GM23338 (cell line): ENCODE data around the gene GJA4.

Source experiments
- CREB1 ChIP-seq: fragments of 250-450 bp; sonication (Bioruptor Pico); IDR thresholded peaks from 2 replicates; pipeline ENCODE4 v1.5.0; 2020; ENCODE audit warnings: low read depth, mild to moderate bottlenecking, moderate library complexity
- ETS1 ChIP-seq: IDR thresholded peaks from 2 replicates; pipeline ENCODE4 v1.6.1; 2016; ENCODE audit warnings: antibody characterized with exemption
- EZH2 ChIP-seq: fragments of 200-600 bp; sonication (generic); IDR thresholded peaks from one replicate; pipeline ENCODE4 v1.8.0; 2017; ENCODE audit warnings: antibody characterized with exemption, mild to moderate bottlenecking, low read depth; ENCODE audit not compliant: unreplicated experiment
- EZH2phosphoT487 ChIP-seq: fragments of 200-600 bp; sonication (generic); IDR thresholded peaks from one replicate; pipeline ENCODE4 v1.8.1; 2018; ENCODE audit warnings: antibody characterized with exemption; ENCODE audit not compliant: unreplicated experiment
- JUNB ChIP-seq: IDR thresholded peaks from one replicate; pipeline ENCODE4 v1.6.1; 2016; ENCODE audit warnings: antibody characterized with exemption; ENCODE audit not compliant: unreplicated experiment
- NANOG ChIP-seq: IDR thresholded peaks from 2 replicates; pipeline ENCODE4 v1.6.1; 2016; ENCODE audit warnings: antibody characterized with exemption, borderline replicate concordance
- POLR2AphosphoS5 ChIP-seq: IDR thresholded peaks from 2 replicates; pipeline ENCODE4 v1.6.1; 2016; ENCODE audit warnings: antibody characterized with exemption, low read depth
- ZNF114 ChIP-seq: fragments of 250-450 bp; sonication (Bioruptor Pico); IDR thresholded peaks from 2 replicates; pipeline ENCODE4 v1.5.0; 2020; ENCODE audit warnings: mild to moderate bottlenecking, moderate library complexity
- TF ChIP-seq, protein P1 (sequence below), 2 experiments: fragments of 200-600 bp in 1 of 2; sonication (generic) in 1 of 2; conservative IDR thresholded peaks; 2 replicates each; pipeline versions ENCODE4 v1.5.1 to v1.6.1; 2016 to 2017; ENCODE audit warnings: antibody characterized with exemption in 2 of 2, low read depth in 2 of 2, mild to moderate bottlenecking in 2 of 2, moderate library complexity in 1 of 2
- TF ChIP-seq, protein P2 (sequence below): IDR thresholded peaks from one replicate; pipeline ENCODE4 v1.6.1; 2018; ENCODE audit warnings: antibody characterized with exemption; ENCODE audit not compliant: unreplicated experiment

DNA sequence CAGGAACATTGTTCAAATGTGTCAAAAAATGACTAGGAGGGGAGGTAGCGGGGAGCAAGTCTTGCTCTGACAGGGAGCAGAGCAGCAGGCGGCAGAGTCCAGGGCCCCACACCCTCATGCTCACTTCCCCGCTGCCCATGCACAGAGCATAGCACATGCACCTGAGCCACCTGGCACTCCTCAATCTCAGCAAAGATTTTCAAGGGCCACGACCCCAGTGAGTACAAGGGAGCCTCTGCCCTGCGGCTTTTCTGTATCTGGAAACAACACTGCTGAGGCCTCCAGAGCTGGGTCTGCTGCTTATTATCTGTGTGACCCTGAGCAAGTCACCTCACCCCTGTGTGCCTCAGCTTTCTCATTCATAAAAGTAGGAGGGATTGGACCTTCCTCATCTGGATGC, 12.8 kb upstream of the GJA4 start:
- TF ChIP-seq EZH2 (no peak), POLR2AphosphoS5 (no peak), EZH2phosphoT487 (no peak), JUNB (no peak), CREB1 (CRISPR knock-in tag) (no peak), ETS1 (no peak), NANOG (no peak), ZNF114 (CRISPR knock-in tag) (no peak)
- TF ChIP-seq, protein P1, sequence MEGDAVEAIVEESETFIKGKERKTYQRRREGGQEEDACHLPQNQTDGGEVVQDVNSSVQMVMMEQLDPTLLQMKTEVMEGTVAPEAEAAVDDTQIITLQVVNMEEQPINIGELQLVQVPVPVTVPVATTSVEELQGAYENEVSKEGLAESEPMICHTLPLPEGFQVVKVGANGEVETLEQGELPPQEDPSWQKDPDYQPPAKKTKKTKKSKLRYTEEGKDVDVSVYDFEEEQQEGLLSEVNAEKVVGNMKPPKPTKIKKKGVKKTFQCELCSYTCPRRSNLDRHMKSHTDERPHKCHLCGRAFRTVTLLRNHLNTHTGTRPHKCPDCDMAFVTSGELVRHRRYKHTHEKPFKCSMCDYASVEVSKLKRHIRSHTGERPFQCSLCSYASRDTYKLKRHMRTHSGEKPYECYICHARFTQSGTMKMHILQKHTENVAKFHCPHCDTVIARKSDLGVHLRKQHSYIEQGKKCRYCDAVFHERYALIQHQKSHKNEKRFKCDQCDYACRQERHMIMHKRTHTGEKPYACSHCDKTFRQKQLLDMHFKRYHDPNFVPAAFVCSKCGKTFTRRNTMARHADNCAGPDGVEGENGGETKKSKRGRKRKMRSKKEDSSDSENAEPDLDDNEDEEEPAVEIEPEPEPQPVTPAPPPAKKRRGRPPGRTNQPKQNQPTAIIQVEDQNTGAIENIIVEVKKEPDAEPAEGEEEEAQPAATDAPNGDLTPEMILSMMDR (conservative IDR thresholded peaks at IDR 0.05; ENCODE audit: low read depth in 2 of 2): no peak
- TF ChIP-seq, protein P2, sequence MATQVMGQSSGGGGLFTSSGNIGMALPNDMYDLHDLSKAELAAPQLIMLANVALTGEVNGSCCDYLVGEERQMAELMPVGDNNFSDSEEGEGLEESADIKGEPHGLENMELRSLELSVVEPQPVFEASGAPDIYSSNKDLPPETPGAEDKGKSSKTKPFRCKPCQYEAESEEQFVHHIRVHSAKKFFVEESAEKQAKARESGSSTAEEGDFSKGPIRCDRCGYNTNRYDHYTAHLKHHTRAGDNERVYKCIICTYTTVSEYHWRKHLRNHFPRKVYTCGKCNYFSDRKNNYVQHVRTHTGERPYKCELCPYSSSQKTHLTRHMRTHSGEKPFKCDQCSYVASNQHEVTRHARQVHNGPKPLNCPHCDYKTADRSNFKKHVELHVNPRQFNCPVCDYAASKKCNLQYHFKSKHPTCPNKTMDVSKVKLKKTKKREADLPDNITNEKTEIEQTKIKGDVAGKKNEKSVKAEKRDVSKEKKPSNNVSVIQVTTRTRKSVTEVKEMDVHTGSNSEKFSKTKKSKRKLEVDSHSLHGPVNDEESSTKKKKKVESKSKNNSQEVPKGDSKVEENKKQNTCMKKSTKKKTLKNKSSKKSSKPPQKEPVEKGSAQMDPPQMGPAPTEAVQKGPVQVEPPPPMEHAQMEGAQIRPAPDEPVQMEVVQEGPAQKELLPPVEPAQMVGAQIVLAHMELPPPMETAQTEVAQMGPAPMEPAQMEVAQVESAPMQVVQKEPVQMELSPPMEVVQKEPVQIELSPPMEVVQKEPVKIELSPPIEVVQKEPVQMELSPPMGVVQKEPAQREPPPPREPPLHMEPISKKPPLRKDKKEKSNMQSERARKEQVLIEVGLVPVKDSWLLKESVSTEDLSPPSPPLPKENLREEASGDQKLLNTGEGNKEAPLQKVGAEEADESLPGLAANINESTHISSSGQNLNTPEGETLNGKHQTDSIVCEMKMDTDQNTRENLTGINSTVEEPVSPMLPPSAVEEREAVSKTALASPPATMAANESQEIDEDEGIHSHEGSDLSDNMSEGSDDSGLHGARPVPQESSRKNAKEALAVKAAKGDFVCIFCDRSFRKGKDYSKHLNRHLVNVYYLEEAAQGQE: no peak
